Right cardiac atrium (tissue), 5 donors: Measurements from ENCODE around the gene SLC36A4. TPM values are rescaled to one million over a fixed set of nuclear protein-coding genes. Genes with fewer than 3 reads are reported as not detected.

Experiments
- ATAC-seq, 2 donors: fragments of 200-7000 bp; cut with Tn5 transposase; one replicate each; pipeline versions ENCODE4 v1.8.0 to v1.9.1; 2020; ENCODE audit warnings: moderate library complexity in 2 of 2, mild to moderate bottlenecking in 1 of 2
- DNase-seq, 3 donors: peaks; one replicate each; pipeline ENCODE4 v3.0.0-alpha.2; 2020
- H3K27ac ChIP-seq: one replicate; pipeline ENCODE4 v1.5.1; 2013; ENCODE audit warnings: mild to moderate bottlenecking, low read length, control low read depth, moderate library complexity
- H3K27me3 ChIP-seq: one replicate; pipeline ENCODE4 v1.6.1; 2013; ENCODE audit not compliant: control insufficient read depth, insufficient read depth
- H3K4me1 ChIP-seq: one replicate; pipeline ENCODE4 v1.6.1; 2013; ENCODE audit warnings: low read length; ENCODE audit not compliant: control insufficient read depth, insufficient read depth
- H3K4me3 ChIP-seq: one replicate; pipeline ENCODE4 v1.5.1; 2013; ENCODE audit warnings: low read length, control low read depth
- H3K9me3 ChIP-seq: one replicate; pipeline ENCODE4 v1.6.1; 2013; ENCODE audit warnings: low read length; ENCODE audit not compliant: control insufficient read depth
- WGBS: extraction: QIAGEN DNeasy Blood & Tissue Kit; methylation state at CpG from one replicate; pipeline ENCODE4 v1.1.7; 2013; 5-methylcytosine and 5-hydroxymethylcytosine counted together
- intact Hi-C, 4 donors: fragments of 100-400 bp; cut with DNase I; formaldehyde crosslinking; loops; one replicate each; pipeline versions ENCODE4 v1.11.0 to v1.14.0; 2022 to 2023
- polyA plus RNA-seq: library from polyadenylated mRNA; stranded (reverse); fragments of 200-250 nt; gene quantifications from one replicate; pipeline ENCODE4 v1.2.3, GENCODE V29; 2013
- total RNA-seq, 4 donors: library from RNA; stranded (reverse); fragmentation: NEBNext Ultra II Directional; extraction: Animal tissue kit (Norgen Biotek cat#: 25700); gene quantifications; one replicate each; pipeline ENCODE4 v1.2.1, GENCODE V29; 2021
- donor health status: healthy with polysubstance abuse.
- donor health status: DM: no; HTN: yes; CAD: no.
- donor health status: DM: no; HTN: no; CAD: no.
- donor health status: DM: no; HTN: yes; CAD: no; lungs with severe emphysema.
- donor health status: DM: yes; HTN: yes; CAD: no.

The SLC36A4 gene
- total and polyA plus RNA-seq, 5 donors: 6.5 to 15.1 (median 11.8) TPM

DNA sequence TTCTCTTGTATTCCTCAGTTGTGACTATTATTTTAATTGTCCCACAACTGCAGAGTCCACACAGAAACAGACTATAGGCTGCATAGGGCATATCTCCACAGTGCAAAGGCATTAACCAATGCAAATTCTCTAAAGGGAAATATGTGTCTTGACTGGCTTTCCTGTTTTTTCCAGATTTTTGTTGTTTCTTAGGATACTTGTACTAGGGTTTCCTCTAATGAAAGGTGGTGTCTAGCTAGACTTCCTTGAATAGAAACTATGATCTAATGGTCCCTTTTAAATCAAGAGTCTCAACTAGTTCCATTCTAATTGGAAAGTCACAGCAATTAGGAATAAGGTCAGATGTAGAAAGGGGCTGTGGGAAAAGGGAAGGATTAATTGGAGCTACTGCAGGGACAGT, 37.6 kb downstream of the SLC36A4 start:
- DNase-seq (no peak), ATAC-seq (no peak)
- Histone ChIP-seq H3K4me3 (no peak overlapping the region), H3K27ac (no peak overlapping the region), H3K27me3 (no peaks in the 10 kb centered on the region), H3K9me3 (no peaks in the 10 kb centered on the region), H3K4me1 (no peaks in the 10 kb centered on the region)
- intact Hi-C loops: no loop called here

DNA sequence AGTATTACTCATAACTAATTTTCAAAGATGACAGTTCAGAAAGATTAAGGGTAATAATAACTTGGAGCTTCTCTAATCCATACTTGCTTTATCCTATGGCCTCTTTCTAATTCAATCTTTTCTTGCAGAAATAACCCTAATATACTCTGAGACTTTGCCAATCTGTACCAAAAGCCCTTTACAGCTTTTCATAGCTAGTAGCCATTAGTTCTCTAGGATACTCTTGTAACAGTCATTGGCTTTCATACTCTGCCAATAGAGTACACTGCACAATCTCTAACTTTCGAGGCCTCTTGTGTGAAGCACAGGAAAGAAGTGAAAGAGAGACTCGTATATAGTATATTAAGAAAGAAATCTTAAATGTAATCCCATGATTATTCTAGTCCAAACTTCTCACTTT, 38.1 kb downstream of the SLC36A4 start:
- Histone ChIP-seq H3K4me3 (no peak overlapping the region), H3K27me3 (no peaks in the 10 kb centered on the region), H3K4me1 (no peaks in the 10 kb centered on the region), H3K9me3 (no peaks in the 10 kb centered on the region), H3K27ac (no peak overlapping the region)
- intact Hi-C loops: loop anchor here in 1 of 4 donors (10.0 kb wide), 1 partner anchor 45 kb away; no protein-coding TSS in a partner anchor
- 80% methylated on average over 2 of the region's 2 CpGs for WGBS
- ATAC-seq (no peak), DNase-seq (no peak)

DNA sequence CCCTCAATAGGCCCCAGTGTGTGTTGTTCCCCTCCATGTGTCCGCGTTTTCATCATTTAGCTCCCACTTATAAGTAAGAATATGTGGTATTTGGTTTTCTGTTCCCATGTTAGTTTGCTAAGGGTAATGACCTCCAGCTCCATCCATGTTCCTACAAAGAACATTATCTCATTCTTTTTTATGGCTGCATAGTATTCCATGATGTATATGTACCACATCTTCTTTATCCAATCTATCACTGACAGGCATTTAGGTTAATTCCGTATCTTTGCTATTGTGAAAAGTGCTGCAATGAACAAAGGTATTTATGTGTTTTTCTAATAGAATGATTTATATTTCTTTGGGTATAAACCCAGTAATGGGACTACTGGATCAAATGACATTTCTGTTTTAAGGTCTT, 42.1 kb downstream of the SLC36A4 start:
- no peak for DNase-seq
- intact Hi-C loops: loop anchor here in 1 of 4 donors (10.0 kb wide), 1 partner anchor 49 kb away; no protein-coding TSS in a partner anchor
- no peaks in the 10 kb centered on the region for H3K4me1 ChIP-seq
- 98% methylated on average over 3 of the region's 3 CpGs for WGBS
- no peak for ATAC-seq
- H3K27me3 ChIP-seq: no peaks in the 10 kb centered on the region
- H3K9me3 ChIP-seq: no peaks in the 10 kb centered on the region
- no peak overlapping the region for H3K4me3 ChIP-seq
- H3K27ac ChIP-seq: no peak overlapping the region

DNA sequence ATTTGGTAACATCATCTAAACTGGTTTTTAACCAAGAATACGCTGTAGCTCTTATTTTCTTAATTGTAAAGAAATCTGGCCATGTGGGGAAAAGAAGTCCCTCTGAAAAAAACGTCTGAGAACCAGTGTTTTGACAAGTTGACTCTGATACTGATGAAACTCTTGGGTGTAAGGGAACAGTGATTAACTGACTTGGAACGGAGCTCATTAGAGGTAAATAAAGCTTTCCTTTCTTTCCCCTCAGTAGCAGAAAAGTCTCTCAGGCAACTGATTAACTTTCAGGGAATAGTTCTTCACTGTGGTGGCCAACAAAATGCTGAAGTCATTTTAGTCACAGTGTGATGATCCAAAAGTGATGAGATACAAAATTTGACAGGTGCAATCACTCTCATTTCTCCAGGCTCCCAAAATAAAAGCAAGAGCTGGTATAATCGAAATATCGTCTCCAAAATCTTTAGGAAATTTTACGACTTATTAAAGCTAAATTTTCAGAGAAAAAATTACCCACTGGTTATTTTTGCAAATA, 52.3 kb downstream of the SLC36A4 start:
- no peak for ATAC-seq
- intact Hi-C loops: no loop called here
- Histone ChIP-seq H3K27ac (no peak overlapping the region), H3K27me3 (no peaks in the 10 kb centered on the region), H3K4me1 (no peaks in the 10 kb centered on the region), H3K4me3 (no peak overlapping the region), H3K9me3 (no peaks in the 10 kb centered on the region)
- no peak for DNase-seq
- 72% methylated on average over 6 of the region's 6 CpGs for WGBS

DNA sequence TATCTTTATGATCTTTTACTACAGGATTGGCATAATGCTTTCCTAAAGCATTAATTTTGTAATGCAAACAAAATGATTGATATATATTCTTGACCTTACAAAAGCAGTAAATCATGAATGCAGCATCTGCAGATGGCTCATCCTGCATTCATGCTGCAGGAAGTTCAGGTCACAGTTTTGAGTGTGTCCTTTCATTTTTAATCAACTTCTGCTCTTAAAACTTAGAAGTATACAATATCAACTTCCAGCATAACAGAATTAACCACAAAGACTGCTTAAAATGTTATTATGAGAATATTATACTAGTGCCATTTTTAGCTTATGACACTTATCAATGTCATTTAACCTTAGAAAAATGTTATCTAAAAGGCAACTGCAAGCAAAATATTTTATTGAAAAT, 54.0 kb downstream of the SLC36A4 start:
- Histone ChIP-seq H3K4me1 (no peaks in the 10 kb centered on the region), H3K27ac (no peak overlapping the region), H3K27me3 (no peaks in the 10 kb centered on the region), H3K4me3 (no peak overlapping the region), H3K9me3 (no peaks in the 10 kb centered on the region)
- intact Hi-C loops: no loop called here
- ATAC-seq: no peak
- DNase-seq: no peak

DNA sequence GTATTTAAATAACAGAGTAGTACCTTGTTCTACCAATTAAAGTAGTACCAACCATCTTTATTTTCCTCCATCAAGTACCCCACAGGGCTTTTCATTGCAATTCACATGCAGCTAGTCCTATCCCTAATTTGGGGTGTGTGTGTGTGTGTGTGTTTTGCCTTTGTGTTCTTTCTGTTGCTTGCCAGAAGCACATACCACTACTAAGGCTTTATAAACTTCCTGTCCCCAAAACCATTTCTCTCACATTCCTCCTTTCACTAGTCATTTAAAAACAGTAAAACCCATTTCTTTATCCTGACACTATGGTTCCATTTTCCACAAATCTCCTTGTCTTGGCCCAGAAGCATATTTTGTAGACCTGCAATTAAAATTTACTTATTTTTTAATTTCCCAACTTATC, 54.6 kb downstream of the SLC36A4 start:
- Histone ChIP-seq H3K9me3 (no peaks in the 10 kb centered on the region), H3K4me3 (no peak overlapping the region), H3K27me3 (no peaks in the 10 kb centered on the region), H3K4me1 (no peaks in the 10 kb centered on the region), H3K27ac (no peak overlapping the region)
- DNase-seq (no peak), ATAC-seq (no peak)
- intact Hi-C loops: no loop called here

DNA sequence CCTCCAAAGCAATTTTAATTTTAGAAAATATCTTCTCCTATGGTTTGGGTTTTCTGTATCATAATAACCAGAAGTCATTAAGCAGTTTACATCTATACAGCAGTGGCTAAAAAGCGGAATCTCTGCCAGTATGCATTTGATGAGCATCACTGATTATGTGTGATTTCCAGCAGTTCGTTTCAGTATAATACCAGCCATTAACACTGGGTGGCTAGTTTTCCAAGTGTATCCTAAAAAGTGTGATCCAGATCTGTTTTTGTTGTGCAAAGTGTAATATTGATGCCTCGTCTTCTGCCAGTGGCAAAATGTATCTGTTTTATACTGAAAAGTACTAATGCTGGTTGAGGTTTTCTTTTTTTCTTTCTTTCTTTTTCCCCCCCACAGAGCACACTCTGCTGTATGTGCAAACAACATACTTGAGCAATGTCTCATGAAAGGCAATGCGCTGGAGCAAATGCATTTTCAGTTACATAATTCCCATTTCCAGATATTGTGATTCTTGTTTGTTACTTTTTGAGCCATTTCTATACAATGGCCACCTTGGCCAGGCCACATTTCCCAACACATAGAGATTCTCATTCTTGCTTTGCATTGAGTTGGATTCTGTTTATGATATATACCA, 64.2 kb downstream of the SLC36A4 start:
- intact Hi-C loops: no loop called here
- Histone ChIP-seq H3K9me3 (no peaks in the 10 kb centered on the region), H3K27ac (no peak overlapping the region), H3K4me3 (no peak overlapping the region), H3K27me3 (no peaks in the 10 kb centered on the region), H3K4me1 (no peaks in the 10 kb centered on the region)
- 69% methylated on average over 4 of the region's 4 CpGs for WGBS
- DNase-seq (no peak), ATAC-seq (no peak)

DNA sequence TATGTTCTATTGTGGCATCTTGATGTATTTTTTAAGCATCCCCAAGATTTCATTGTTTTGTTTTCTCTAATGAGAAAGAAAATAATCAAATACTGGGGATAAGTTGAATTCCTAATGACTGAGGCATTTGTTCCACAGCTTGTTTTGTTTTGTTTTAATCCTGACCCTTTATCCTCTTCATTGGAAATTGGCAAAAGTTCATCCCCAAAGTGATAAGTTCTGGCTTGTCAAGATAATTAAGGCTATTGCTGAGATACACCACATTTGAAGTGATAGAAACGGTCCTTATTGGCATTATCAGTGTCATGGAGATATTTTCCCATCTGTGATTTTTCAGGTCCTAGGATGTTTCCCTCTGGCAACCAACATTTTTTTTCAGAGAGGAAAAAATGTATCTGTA, 65.0 kb downstream of the SLC36A4 start:
- DNase-seq (no peak), ATAC-seq (no peak)
- no peaks in the 10 kb centered on the region for H3K27me3 ChIP-seq
- no peak overlapping the region for H3K4me3 ChIP-seq
- intact Hi-C loops: no loop called here
- no peaks in the 10 kb centered on the region for H3K9me3 ChIP-seq
- WGBS: 7% methylated on average over 1 of the region's 1 CpG
- H3K27ac ChIP-seq: no peak overlapping the region
- H3K4me1 ChIP-seq: no peaks in the 10 kb centered on the region

DNA sequence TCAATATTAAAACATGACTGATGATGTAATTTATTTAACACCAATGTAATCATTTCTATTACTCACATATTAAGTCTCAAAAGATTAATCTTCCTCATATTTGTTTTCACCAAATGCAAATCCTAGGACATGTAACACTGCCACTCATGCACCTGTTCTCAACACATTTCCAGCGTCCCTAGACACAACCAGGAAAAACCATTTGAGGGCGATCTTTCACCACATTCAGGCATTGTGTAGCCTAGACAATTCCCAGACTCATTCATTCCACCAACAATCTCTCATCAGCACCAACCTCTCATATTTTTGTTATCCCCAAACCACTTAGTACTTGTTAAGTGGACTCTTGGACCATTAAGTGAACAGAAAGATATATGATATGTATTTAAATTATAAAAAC, 66.1 kb downstream of the SLC36A4 start:
- Histone ChIP-seq H3K4me3 (no peak overlapping the region), H3K4me1 (no peaks in the 10 kb centered on the region)

DNA sequence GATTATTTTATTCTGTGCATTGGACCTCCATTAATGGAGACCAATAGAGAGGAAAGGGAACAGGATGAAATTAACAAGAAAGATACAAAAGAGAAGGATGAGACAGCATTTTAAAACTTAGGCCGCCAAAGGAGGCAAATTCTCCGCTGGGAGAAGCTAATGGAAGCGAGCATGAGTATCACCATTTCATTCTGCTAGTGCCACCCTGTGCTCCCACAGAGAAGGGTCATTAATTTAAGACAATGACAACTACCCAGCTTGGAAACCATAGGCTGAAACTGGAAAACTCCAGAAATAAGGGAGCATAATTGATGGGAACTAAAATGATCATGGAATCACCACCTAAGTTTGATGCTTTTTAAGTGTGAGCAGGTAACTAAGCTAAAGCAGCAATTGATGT, 69.2 kb downstream of the SLC36A4 start:
- no peak for ATAC-seq
- Histone ChIP-seq H3K9me3 (no peaks in the 10 kb centered on the region), H3K27ac (no peak overlapping the region), H3K27me3 (no peaks in the 10 kb centered on the region), H3K4me3 (no peak overlapping the region), H3K4me1 (no peaks in the 10 kb centered on the region)
- WGBS: 93% methylated on average over 3 of the region's 3 CpGs
- intact Hi-C loops: no loop called here
- no peak for DNase-seq

More for the DNA sequence above, 66.1 kb downstream of the SLC36A4 start:
- DNase-seq: no peak
- Histone ChIP-seq H3K27ac (no peak overlapping the region), H3K9me3 (no peaks in the 10 kb centered on the region), H3K27me3 (no peaks in the 10 kb centered on the region)
- ATAC-seq: no peak
- 51% methylated on average over 2 of the region's 2 CpGs for WGBS
- intact Hi-C loops: no loop called here

DNA sequence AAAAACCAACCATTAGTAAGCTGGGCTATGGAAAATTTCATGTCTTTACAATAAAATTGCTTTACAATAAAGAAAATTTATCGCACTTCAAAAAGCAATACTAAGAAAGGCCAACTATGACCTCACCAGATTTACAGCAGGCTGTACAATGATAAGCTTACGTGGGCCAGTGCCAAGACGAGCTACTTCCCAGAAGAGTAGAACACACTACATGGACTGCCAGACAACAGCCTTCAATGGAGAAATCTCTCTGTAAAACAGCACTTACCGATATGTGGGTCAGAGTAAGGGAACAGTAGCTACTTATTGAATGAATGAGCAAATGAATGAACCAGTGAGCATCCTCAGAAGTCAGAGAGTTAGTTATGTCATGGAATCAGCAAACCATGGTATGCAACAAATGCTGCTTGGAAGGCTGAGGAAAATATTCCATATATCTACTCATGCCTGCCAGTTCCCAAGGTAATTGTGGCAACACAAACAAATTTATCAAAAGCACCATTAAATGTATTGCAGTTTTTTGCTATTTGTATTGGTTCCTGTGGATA, 74.4 kb downstream of the SLC36A4 start:
- no peak overlapping the region for H3K4me3 ChIP-seq
- DNase-seq: peak; percentile 70 to 92 (median 77)
- ATAC-seq: peak; percentile 65 to 94
- WGBS: 33% methylated on average over 4 of the region's 4 CpGs
- no peak overlapping the region for H3K27ac ChIP-seq
- no peaks in the 10 kb centered on the region for H3K4me1 ChIP-seq
- no peaks in the 10 kb centered on the region for H3K9me3 ChIP-seq
- no peaks in the 10 kb centered on the region for H3K27me3 ChIP-seq
- intact Hi-C loops: no loop called here
